ENCODE results near the gene CLEC4F. TPM values are rescaled to one million over a fixed set of nuclear protein-coding genes. Genes with fewer than 3 reads are reported as not detected.
"Not testable (repeated sequence)": the region's sequence is repeated elsewhere in the genome, so short reads cannot be mapped to it uniquely, and the experiment has no call there.

CLEC4F gene
- total RNA-seq, 1 experiment from 2014 or later = not detected

DNA sequence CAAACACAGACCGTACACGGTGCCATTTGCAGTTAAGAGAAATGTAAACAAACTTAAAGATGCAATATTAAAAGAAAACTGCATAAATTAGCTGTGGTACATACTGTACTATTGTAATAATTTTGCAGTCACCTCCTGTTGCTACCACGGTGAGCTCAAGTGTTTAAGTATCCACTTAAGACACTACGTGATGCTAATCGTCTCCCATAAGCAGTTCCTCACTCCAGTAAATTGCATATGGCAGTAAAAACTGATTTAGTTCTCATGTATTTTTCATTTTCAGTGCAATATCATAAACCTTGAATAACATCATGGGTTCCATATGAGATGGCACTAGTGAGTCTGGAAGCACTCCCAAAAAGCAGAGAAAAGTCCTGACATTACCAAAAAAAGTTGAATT, 14.4 kb downstream of the CLEC4F start:
- H3K79me2 ChIP-seq (ENCODE audit: low read depth) = no peaks in the 10 kb centered on the region
- BruUV-seq (replicated peaks) = no TSS peak
- CTCF ChIA-PET = no interaction called here
- no peaks in the 10 kb centered on the region for H3K4me1 ChIP-seq (replicated peaks; ENCODE audit: insufficient read depth)
- no peak for DNase-seq
- H3K9me3 ChIP-seq (ENCODE audit: insufficient read depth, low read depth) = no peaks in the 10 kb centered on the region
- no peak overlapping the region for H2AFZ ChIP-seq
- H3K4me3 ChIP-seq = no peak overlapping the region
- no peak overlapping the region for H3K4me2 ChIP-seq
- POLR2A ChIA-PET (ENCODE audit: unreplicated experiment) = no interaction called here
- no peaks in the 10 kb centered on the region for H4K20me1 ChIP-seq (ENCODE audit: insufficient read depth)
- H3K27ac ChIP-seq = no peak overlapping the region
- H3K36me3 ChIP-seq (ENCODE audit: low read depth) = no peaks in the 10 kb centered on the region
- TF ChIP-seq, protein P1, sequence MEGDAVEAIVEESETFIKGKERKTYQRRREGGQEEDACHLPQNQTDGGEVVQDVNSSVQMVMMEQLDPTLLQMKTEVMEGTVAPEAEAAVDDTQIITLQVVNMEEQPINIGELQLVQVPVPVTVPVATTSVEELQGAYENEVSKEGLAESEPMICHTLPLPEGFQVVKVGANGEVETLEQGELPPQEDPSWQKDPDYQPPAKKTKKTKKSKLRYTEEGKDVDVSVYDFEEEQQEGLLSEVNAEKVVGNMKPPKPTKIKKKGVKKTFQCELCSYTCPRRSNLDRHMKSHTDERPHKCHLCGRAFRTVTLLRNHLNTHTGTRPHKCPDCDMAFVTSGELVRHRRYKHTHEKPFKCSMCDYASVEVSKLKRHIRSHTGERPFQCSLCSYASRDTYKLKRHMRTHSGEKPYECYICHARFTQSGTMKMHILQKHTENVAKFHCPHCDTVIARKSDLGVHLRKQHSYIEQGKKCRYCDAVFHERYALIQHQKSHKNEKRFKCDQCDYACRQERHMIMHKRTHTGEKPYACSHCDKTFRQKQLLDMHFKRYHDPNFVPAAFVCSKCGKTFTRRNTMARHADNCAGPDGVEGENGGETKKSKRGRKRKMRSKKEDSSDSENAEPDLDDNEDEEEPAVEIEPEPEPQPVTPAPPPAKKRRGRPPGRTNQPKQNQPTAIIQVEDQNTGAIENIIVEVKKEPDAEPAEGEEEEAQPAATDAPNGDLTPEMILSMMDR (conservative IDR thresholded peaks at IDR 0.05) = no peak
- no peak for TF ChIP-seq EZH2 (IDR thresholded peaks at IDR 0.05; ENCODE audit: low read depth)
- no peaks in the 10 kb centered on the region for H3K9me2 ChIP-seq (ENCODE audit: insufficient read depth)
- intact Hi-C loops (cut with micrococcal nuclease; ENCODE audit: unreplicated experiment) = no loop called here
- H3K27me3 ChIP-seq (ENCODE audit: insufficient read depth, low read depth) = peaks cover 52% of the 10 kb centered on the region
- no peaks in the 10 kb centered on the region for H3F3A ChIP-seq (ENCODE audit: insufficient read depth, low read depth)

DNA sequence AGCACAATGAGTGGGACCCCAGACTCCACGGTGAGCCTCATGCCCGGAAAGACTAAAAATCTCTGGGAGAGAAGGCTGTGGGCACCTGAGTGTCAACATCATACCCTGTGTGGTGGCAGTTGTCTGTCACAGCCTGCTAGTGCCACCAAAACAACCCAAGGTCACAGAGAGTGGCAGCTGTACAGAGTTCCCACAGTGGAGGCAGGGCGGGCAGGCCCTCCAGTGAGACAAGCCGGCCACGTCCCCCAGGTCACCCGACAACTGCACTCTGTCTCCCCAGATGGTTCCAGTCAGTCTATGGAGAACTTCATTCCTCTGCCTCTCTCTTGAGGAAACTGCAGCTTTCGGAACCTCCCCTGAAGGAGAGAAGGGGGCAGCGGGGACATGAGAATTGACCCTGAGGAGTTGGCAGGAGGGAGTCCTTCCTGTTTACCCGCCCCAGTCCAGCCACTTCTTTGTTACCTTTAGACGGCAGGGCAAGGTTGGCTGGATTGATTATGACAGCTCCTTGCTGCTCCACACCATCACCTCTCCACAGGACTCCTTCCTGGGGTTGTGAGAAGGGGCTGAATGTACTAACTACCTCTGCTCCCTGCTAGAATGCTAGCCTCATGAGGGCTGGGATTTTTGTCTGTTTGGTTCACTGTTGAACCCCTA, 18.7 kb downstream of the CLEC4F start:
- Histone ChIP-seq H3K4me3 (no peak overlapping the region), H4K20me1 (ENCODE audit: insufficient read depth) (no peaks in the 10 kb centered on the region), H3F3A (ENCODE audit: insufficient read depth, low read depth) (no peaks in the 10 kb centered on the region), H3K36me3 (ENCODE audit: low read depth) (no peaks in the 10 kb centered on the region), H2AFZ (no peak overlapping the region), H3K9me3 (ENCODE audit: insufficient read depth, low read depth) (no peaks in the 10 kb centered on the region), H3K9me2 (ENCODE audit: insufficient read depth) (no peaks in the 10 kb centered on the region), H3K4me2 (no peak overlapping the region), H3K27me3 (ENCODE audit: insufficient read depth, low read depth) (peaks cover 45% of the 10 kb centered on the region), H3K27ac (no peak overlapping the region), H3K79me2 (ENCODE audit: low read depth) (no peaks in the 10 kb centered on the region), H3K4me1 (replicated peaks; ENCODE audit: insufficient read depth) (no peaks in the 10 kb centered on the region)
- DNase-seq = no peak
- intact Hi-C loops (cut with micrococcal nuclease; ENCODE audit: unreplicated experiment) = no loop called here
- CTCF ChIA-PET = no interaction called here
- TF ChIP-seq EZH2 (IDR thresholded peaks at IDR 0.05; ENCODE audit: low read depth) = no peak
- TF ChIP-seq, protein P1 (conservative IDR thresholded peaks at IDR 0.05) = no peak
- no TSS peak for BruUV-seq (replicated peaks)
- POLR2A ChIA-PET (ENCODE audit: unreplicated experiment) = no interaction called here

DNA sequence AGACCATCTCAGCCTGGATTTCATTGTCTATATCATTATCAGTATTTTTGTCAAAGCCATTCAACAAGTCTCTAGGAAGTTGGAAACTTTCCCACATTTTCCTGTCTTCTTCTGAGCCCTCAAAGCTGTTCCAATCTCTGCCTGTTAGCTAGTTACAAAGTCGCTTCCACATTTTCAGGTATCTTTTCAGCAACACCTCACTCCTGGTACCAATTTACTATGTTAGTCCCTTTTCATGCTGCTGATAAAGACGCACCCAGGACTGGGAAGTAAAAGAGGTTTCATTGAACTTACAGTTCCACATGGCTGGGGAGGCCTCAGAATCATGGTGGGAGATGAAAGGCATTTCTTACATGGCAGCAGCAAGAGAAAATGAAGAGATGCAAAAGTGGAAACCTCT, 20.7 kb downstream of the CLEC4F start:
- no peaks in the 10 kb centered on the region for H3K9me3 ChIP-seq (ENCODE audit: insufficient read depth, low read depth)
- ChIA-PET CTCF (no interaction called here), POLR2A (ENCODE audit: unreplicated experiment) (no interaction called here)
- H3K27ac ChIP-seq = no peak overlapping the region
- no peaks in the 10 kb centered on the region for H3K4me1 ChIP-seq (replicated peaks; ENCODE audit: insufficient read depth)
- no TSS peak for BruUV-seq (replicated peaks)
- H3K79me2 ChIP-seq (ENCODE audit: low read depth) = no peaks in the 10 kb centered on the region
- H2AFZ ChIP-seq = no peak overlapping the region
- H4K20me1 ChIP-seq (ENCODE audit: insufficient read depth) = no peaks in the 10 kb centered on the region
- no peaks in the 10 kb centered on the region for H3K36me3 ChIP-seq (ENCODE audit: low read depth)
- DNase-seq = no peak
- intact Hi-C loops (cut with micrococcal nuclease; ENCODE audit: unreplicated experiment) = no loop called here
- H3K4me3 ChIP-seq = no peak overlapping the region
- no peaks in the 10 kb centered on the region for H3F3A ChIP-seq (ENCODE audit: insufficient read depth, low read depth)
- no peak for TF ChIP-seq EZH2 (IDR thresholded peaks at IDR 0.05; ENCODE audit: low read depth)
- TF ChIP-seq, protein P1 (conservative IDR thresholded peaks at IDR 0.05) = no peak
- no peaks in the 10 kb centered on the region for H3K9me2 ChIP-seq (ENCODE audit: insufficient read depth)
- peaks cover 45% of the 10 kb centered on the region for H3K27me3 ChIP-seq (ENCODE audit: insufficient read depth, low read depth)
- H3K4me2 ChIP-seq = no peak overlapping the region

DNA sequence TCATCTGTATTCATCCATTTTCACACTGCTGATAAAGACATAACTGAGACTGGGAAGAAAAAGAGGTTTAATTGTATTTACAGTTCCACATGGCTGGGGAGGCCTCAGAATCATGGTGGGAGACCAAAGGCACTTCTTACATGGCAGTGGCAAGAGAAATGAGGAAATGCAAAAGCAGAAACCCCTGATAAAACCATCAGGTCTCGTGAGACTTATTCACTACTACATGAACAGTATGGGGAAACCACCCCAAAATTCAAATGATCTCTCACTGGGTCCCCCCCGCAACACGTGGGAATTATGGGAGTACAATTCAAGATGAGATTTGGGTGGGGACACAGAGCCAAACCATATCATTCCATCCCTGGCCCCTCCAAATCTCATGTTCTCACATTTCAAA, 22.4 kb downstream of the CLEC4F start:
- H3K9me2 ChIP-seq (ENCODE audit: insufficient read depth); H3K9me3 ChIP-seq (ENCODE audit: insufficient read depth, low read depth); H2AFZ ChIP-seq; H3K36me3 ChIP-seq (ENCODE audit: low read depth); intact Hi-C loops (cut with micrococcal nuclease; ENCODE audit: unreplicated experiment); H3F3A ChIP-seq (ENCODE audit: insufficient read depth, low read depth); BruUV-seq (replicated peaks); DNase-seq; H3K27ac ChIP-seq; POLR2A ChIA-PET (ENCODE audit: unreplicated experiment); H3K79me2 ChIP-seq (ENCODE audit: low read depth); H3K4me1 ChIP-seq (replicated peaks; ENCODE audit: insufficient read depth); H4K20me1 ChIP-seq (ENCODE audit: insufficient read depth); CTCF ChIA-PET; H3K4me3 ChIP-seq; H3K4me2 ChIP-seq: not testable (repeated sequence)
- H3K27me3 ChIP-seq (ENCODE audit: insufficient read depth, low read depth) = peaks cover 47% of the 10 kb centered on the region

All from PC-9 (cell line).